HepG2 (cell line): ENCODE measurements around the gene CYP4F8. TPM values are rescaled to one million over a fixed set of nuclear protein-coding genes. Genes with fewer than 3 reads are reported as not detected.

ENCODE experiments used
- CENPX ChIP-seq: sonication (generic); formaldehyde crosslinking; IDR thresholded peaks from 2 replicates; pipeline ENCODE4 v1.9.0; 2021; ENCODE audit warnings: mild to moderate bottlenecking, missing genetic modification reagents, moderate library complexity
- FOSL1 ChIP-seq: sonication (generic); formaldehyde crosslinking; IDR thresholded peaks from 2 replicates; pipeline ENCODE4 v1.9.0; 2021; ENCODE audit warnings: missing genetic modification reagents, borderline replicate concordance
- KDM2A ChIP-seq: sonication (generic); formaldehyde crosslinking; IDR thresholded peaks from 2 replicates; pipeline ENCODE4 v1.4.0; 2020; ENCODE audit warnings: low read depth, missing genetic modification reagents, borderline replicate concordance
- TBL1XR1 ChIP-seq: fragments of 150-350 bp; IDR thresholded peaks from 2 replicates; pipeline ENCODE4 v1.6.1; 2014; ENCODE audit warnings: borderline replicate concordance, low read length; ENCODE audit not compliant: partially characterized antibody
- TEAD3 ChIP-seq: optimal IDR thresholded peaks from 2 replicates; pipeline ENCODE3; 2016; ENCODE audit warnings: borderline replicate concordance
- WIZ ChIP-seq: sonication (generic); formaldehyde crosslinking; IDR thresholded peaks from 2 replicates; pipeline ENCODE4 v1.5.1; 2020; ENCODE audit warnings: mild to moderate bottlenecking, missing genetic modification reagents
- ZNF10 ChIP-seq: sonication (generic); formaldehyde crosslinking; IDR thresholded peaks from 2 replicates; pipeline ENCODE4 v1.4.0; 2020; ENCODE audit warnings: mild to moderate bottlenecking, low read depth, missing genetic modification reagents, borderline replicate concordance
- ZNF337 ChIP-seq: sonication (generic); formaldehyde crosslinking; IDR thresholded peaks from 2 replicates; pipeline ENCODE4 v1.5.1; 2020; ENCODE audit warnings: missing genetic modification reagents, low read depth, mild to moderate bottlenecking, borderline replicate concordance
- ZNF33A ChIP-seq: sonication (generic); formaldehyde crosslinking; IDR thresholded peaks from 2 replicates; pipeline ENCODE4 v1.5.1; 2020; ENCODE audit warnings: missing genetic modification reagents, mild to moderate bottlenecking, moderate library complexity, borderline replicate concordance
- ZNF33B ChIP-seq: sonication (generic); formaldehyde crosslinking; IDR thresholded peaks from 2 replicates; pipeline ENCODE4 v1.5.1; 2020; ENCODE audit warnings: mild to moderate bottlenecking, missing genetic modification reagents
- ZNF572 ChIP-seq: sonication (generic); formaldehyde crosslinking; IDR thresholded peaks from 2 replicates; pipeline ENCODE4 v1.5.1; 2020; ENCODE audit warnings: mild to moderate bottlenecking, missing genetic modification reagents
- ZNF709 ChIP-seq: sonication (generic); formaldehyde crosslinking; IDR thresholded peaks from 2 replicates; pipeline ENCODE4 v1.5.0; 2020; ENCODE audit warnings: mild to moderate bottlenecking, missing genetic modification reagents
- ZNF790 ChIP-seq: sonication (generic); formaldehyde crosslinking; IDR thresholded peaks from 2 replicates; pipeline ENCODE4 v1.8.0; 2022; ENCODE audit warnings: missing genetic modification reagents, mild to moderate bottlenecking, borderline replicate concordance
- polyA plus RNA-seq, 8 experiments: library from polyadenylated mRNA; depleted of rRNA in 3 of 8; stranded (reverse) in 7 of 8; unstranded in 1 of 8; fragments of >200 nt; fragmentation: Illumina TruSeq in 4 of 8; extraction: Trizol in 4 of 8; gene quantifications; 2 replicates each; pipeline versions ENCODE4 v1.2.1 to v1.2.3, GENCODE V29; 2011 to 2016; ENCODE audit warnings: low read depth in 4 of 8, missing spikeins in 1 of 8, mixed read lengths in 1 of 8; ENCODE audit not compliant: insufficient read depth in 1 of 8
- total RNA-seq, 5 experiments: library from RNA; depleted of rRNA; stranded (reverse); fragments of >200 nt; fragmentation: Illumina TruSeq; extraction: Trizol; gene quantifications; 2 replicates each; pipeline ENCODE4 v1.2.3, GENCODE V29; 2016; ENCODE audit warnings: low read depth in 1 of 5
- TF ChIP-seq, protein P1 (sequence below): sonication (generic); formaldehyde crosslinking; IDR thresholded peaks from 2 replicates; pipeline ENCODE4 v1.4.0; 2020; ENCODE audit warnings: missing genetic modification reagents
- TF ChIP-seq, protein P2 (sequence below): sonication (generic); formaldehyde crosslinking; IDR thresholded peaks from 2 replicates; pipeline ENCODE4 v1.4.0; 2020; ENCODE audit warnings: missing genetic modification reagents
- TF ChIP-seq, protein P3 (sequence below): sonication (generic); formaldehyde crosslinking; IDR thresholded peaks from 2 replicates; pipeline ENCODE4 v1.5.1; 2020; ENCODE audit warnings: missing genetic modification reagents, mild to moderate bottlenecking, borderline replicate concordance
- TF ChIP-seq, protein P4 (sequence below): sonication (generic); formaldehyde crosslinking; IDR thresholded peaks from 2 replicates; pipeline ENCODE4 v1.9.0; 2021; ENCODE audit warnings: mild to moderate bottlenecking, missing genetic modification reagents

Gene CYP4F8
- total and polyA plus RNA-seq, 2 of the 13 experiments (the other 11 are each of a cell fraction or from before 2014, with no cell fraction given) = not detected

DNA sequence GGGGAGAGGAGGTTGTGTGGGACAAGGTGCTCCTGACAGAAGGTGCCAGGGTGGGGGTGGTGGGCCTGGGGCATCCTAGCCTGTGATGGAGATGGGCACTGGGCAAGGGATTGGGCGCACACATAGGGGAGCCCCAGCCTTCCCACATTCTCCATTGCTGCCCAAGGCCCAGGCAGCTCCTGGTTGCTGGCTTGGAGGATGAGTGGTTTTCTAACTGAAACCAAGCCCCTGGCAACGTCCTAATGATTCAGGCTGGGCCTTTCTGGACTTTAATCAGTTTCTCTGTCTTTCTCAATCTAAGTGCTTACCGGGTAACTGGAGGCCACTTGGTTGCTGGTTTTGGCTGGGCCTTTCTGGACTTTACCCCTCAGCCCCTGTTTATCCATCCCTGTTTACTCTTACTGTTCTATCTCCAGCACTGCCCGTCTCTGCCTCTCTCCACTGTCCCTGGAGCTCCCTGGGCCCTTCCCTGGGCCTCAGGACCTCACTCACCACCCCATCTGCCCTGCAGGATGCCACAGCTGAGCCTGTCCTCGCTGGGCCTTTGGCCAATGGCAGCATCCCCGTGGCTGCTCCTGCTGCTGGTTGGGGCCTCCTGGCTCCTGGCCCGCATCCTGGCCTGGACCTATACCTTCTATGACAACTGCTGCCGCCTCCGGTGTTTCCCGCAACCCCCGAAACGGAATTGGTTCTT is 26.0 kb downstream of the CYP4F8 start (continued):
- TF ChIP-seq ZNF33B (CRISPR knock-in tag) (no peak), TBL1XR1 (no peak), ZNF572 (CRISPR knock-in tag) (no peak), ZNF709 (CRISPR knock-in tag) (no peak), FOSL1 (no peak), WIZ (CRISPR knock-in tag) (no peak), ZNF10 (CRISPR knock-in tag) (no peak), TEAD3 (peak; percentile 37), ZNF790 (CRISPR knock-in tag) (0 out of 2 replicates have a peak, but pooled peaks have one; percentile 37), ZNF33A (CRISPR knock-in tag) (no peak), CENPX (CRISPR knock-in tag) (no peak), ZNF337 (CRISPR knock-in tag) (no peak), KDM2A (CRISPR knock-in tag) (no peak; the same call in 1 of the 2 replicates)
- TF ChIP-seq, protein P1, sequence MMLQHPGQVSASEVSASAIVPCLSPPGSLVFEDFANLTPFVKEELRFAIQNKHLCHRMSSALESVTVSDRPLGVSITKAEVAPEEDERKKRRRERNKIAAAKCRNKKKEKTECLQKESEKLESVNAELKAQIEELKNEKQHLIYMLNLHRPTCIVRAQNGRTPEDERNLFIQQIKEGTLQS (CRISPR knock-in tag) = no peak
- TF ChIP-seq, protein P2, sequence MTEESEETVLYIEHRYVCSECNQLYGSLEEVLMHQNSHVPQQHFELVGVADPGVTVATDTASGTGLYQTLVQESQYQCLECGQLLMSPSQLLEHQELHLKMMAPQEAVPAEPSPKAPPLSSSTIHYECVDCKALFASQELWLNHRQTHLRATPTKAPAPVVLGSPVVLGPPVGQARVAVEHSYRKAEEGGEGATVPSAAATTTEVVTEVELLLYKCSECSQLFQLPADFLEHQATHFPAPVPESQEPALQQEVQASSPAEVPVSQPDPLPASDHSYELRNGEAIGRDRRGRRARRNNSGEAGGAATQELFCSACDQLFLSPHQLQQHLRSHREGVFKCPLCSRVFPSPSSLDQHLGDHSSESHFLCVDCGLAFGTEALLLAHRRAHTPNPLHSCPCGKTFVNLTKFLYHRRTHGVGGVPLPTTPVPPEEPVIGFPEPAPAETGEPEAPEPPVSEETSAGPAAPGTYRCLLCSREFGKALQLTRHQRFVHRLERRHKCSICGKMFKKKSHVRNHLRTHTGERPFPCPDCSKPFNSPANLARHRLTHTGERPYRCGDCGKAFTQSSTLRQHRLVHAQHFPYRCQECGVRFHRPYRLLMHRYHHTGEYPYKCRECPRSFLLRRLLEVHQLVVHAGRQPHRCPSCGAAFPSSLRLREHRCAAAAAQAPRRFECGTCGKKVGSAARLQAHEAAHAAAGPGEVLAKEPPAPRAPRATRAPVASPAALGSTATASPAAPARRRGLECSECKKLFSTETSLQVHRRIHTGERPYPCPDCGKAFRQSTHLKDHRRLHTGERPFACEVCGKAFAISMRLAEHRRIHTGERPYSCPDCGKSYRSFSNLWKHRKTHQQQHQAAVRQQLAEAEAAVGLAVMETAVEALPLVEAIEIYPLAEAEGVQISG = no peak
- TF ChIP-seq, protein P3, sequence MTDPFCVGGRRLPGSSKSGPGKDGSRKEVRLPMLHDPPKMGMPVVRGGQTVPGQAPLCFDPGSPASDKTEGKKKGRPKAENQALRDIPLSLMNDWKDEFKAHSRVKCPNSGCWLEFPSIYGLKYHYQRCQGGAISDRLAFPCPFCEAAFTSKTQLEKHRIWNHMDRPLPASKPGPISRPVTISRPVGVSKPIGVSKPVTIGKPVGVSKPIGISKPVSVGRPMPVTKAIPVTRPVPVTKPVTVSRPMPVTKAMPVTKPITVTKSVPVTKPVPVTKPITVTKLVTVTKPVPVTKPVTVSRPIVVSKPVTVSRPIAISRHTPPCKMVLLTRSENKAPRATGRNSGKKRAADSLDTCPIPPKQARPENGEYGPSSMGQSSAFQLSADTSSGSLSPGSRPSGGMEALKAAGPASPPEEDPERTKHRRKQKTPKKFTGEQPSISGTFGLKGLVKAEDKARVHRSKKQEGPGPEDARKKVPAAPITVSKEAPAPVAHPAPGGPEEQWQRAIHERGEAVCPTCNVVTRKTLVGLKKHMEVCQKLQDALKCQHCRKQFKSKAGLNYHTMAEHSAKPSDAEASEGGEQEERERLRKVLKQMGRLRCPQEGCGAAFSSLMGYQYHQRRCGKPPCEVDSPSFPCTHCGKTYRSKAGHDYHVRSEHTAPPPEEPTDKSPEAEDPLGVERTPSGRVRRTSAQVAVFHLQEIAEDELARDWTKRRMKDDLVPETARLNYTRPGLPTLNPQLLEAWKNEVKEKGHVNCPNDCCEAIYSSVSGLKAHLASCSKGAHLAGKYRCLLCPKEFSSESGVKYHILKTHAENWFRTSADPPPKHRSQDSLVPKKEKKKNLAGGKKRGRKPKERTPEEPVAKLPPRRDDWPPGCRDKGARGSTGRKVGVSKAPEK (CRISPR knock-in tag) = no peak
- TF ChIP-seq, protein P4, sequence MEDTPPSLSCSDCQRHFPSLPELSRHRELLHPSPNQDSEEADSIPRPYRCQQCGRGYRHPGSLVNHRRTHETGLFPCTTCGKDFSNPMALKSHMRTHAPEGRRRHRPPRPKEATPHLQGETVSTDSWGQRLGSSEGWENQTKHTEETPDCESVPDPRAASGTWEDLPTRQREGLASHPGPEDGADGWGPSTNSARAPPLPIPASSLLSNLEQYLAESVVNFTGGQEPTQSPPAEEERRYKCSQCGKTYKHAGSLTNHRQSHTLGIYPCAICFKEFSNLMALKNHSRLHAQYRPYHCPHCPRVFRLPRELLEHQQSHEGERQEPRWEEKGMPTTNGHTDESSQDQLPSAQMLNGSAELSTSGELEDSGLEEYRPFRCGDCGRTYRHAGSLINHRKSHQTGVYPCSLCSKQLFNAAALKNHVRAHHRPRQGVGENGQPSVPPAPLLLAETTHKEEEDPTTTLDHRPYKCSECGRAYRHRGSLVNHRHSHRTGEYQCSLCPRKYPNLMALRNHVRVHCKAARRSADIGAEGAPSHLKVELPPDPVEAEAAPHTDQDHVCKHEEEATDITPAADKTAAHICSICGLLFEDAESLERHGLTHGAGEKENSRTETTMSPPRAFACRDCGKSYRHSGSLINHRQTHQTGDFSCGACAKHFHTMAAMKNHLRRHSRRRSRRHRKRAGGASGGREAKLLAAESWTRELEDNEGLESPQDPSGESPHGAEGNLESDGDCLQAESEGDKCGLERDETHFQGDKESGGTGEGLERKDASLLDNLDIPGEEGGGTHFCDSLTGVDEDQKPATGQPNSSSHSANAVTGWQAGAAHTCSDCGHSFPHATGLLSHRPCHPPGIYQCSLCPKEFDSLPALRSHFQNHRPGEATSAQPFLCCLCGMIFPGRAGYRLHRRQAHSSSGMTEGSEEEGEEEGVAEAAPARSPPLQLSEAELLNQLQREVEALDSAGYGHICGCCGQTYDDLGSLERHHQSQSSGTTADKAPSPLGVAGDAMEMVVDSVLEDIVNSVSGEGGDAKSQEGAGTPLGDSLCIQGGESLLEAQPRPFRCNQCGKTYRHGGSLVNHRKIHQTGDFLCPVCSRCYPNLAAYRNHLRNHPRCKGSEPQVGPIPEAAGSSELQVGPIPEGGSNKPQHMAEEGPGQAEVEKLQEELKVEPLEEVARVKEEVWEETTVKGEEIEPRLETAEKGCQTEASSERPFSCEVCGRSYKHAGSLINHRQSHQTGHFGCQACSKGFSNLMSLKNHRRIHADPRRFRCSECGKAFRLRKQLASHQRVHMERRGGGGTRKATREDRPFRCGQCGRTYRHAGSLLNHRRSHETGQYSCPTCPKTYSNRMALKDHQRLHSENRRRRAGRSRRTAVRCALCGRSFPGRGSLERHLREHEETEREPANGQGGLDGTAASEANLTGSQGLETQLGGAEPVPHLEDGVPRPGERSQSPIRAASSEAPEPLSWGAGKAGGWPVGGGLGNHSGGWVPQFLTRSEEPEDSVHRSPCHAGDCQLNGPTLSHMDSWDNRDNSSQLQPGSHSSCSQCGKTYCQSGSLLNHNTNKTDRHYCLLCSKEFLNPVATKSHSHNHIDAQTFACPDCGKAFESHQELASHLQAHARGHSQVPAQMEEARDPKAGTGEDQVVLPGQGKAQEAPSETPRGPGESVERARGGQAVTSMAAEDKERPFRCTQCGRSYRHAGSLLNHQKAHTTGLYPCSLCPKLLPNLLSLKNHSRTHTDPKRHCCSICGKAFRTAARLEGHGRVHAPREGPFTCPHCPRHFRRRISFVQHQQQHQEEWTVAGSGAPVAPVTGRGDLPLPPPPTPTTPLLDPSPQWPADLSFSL (CRISPR knock-in tag) = no peak
